Body of pancreas (tissue), 4 donors: Measurements from ENCODE around the gene SLC35F5. TPM values are rescaled to one million over a fixed set of nuclear protein-coding genes. Genes with fewer than 3 reads are reported as not detected.

ENCODE experiments used
- ATAC-seq: fragments of 150-250 bp; one replicate; pipeline ENCODE4 v1.9.1; 2016
- DNase-seq, 4 donors: peaks; one replicate each; pipeline ENCODE4 v3.0.0-alpha.2; 2019
- H3K27ac ChIP-seq, 4 donors: fragments of 200-600 bp; sonication (generic); 1 replicate in 3 of 4; 2 replicates in 1 of 4; pipeline versions ENCODE4 v1.5.1 to v1.6.1; 2016 to 2019; ENCODE audit warnings: mild to moderate bottlenecking in 1 of 4, mixed read lengths in 1 of 4, moderate library complexity in 1 of 4
- H3K27me3 ChIP-seq, 2 donors: fragments of 200-600 bp; sonication (generic); one replicate each; pipeline ENCODE4 v1.6.0; 2016; ENCODE audit warnings: mild to moderate bottlenecking in 1 of 2
- H3K36me3 ChIP-seq, 2 donors: fragments of 200-600 bp; sonication (generic); replicated peaks in 1 of 2; 2 replicates each; pipeline ENCODE4 v1.5.1; 2016; ENCODE audit warnings: low read depth in 2 of 2; ENCODE audit not compliant: insufficient read depth in 1 of 2
- H3K4me1 ChIP-seq: fragments of 200-600 bp; sonication (generic); one replicate; pipeline ENCODE4 v1.6.0; 2016
- H3K4me3 ChIP-seq, 2 donors: fragments of 200-600 bp; sonication (generic); 1 replicate in 1 of 2; 2 replicates in 1 of 2; pipeline ENCODE4 v1.5.1; 2016 to 2019
- H3K9me3 ChIP-seq, 3 donors: fragments of 200-600 bp; sonication (generic); 1 replicate in 2 of 3; 2 replicates in 1 of 3; pipeline ENCODE4 v1.5.1; 2016
- CTCF ChIP-seq, 7 experiments: fragments of 450-650 bp in 4 of 7; fragments of 200-600 bp in 3 of 7; sonication (generic) in 3 of 7; IDR thresholded peaks; one replicate each; pipeline ENCODE4 v1.5.1; 2016 to 2019; ENCODE audit warnings: antibody characterized with exemption in 7 of 7
- POLR2A ChIP-seq, 3 donors: fragments of 450-650 bp; IDR thresholded peaks; one replicate each; pipeline ENCODE4 v1.6.1; 2016; ENCODE audit warnings: antibody characterized with exemption in 3 of 3, mild to moderate bottlenecking in 2 of 3
- WGBS, 2 donors: methylation state at CpG; one replicate each; pipeline ENCODE4 v1.1.5; 2017; 5-methylcytosine and 5-hydroxymethylcytosine counted together
- intact Hi-C: fragments of 100-400 bp; cut with DNase I; formaldehyde crosslinking; loops from one replicate; pipeline ENCODE4 v1.15.1; 2023
- total RNA-seq, 2 donors: library from RNA; depleted of rRNA; stranded (reverse); fragments of >200 nt; gene quantifications; one replicate each; pipeline ENCODE4 v1.1.0, GENCODE V29; 2016

The SLC35F5 gene
- total RNA-seq, 2 donors from 2014 or later, result 50.8 to 104 TPM

- TF ChIP-seq CTCF (IDR thresholded peaks at IDR 0.05) (no peak), POLR2A (IDR thresholded peaks at IDR 0.05) (no peak)
- intact Hi-C loops, result no loop called here
- 57 to 64% methylated on average over 8 of the region's 8 CpGs for WGBS, 2 donors
- Histone ChIP-seq H3K36me3 (no peaks in the 10 kb centered on the region), H3K4me3 (no peak overlapping the region), H3K9me3 (no peaks in the 10 kb centered on the region), H3K4me1 (peaks cover 21% of the 10 kb centered on the region), H3K27me3 (no peaks in the 10 kb centered on the region), H3K27ac (no peak overlapping the region)
- no peak for ATAC-seq
- no peak for DNase-seq
Observed at GRCh38 chr2:113754160-113754559, 2.3 kb downstream of the SLC35F5 start.

- H3K4me1 ChIP-seq, result peaks cover 14% of the 10 kb centered on the region
- no peak for DNase-seq
- no peak for TF ChIP-seq POLR2A (IDR thresholded peaks at IDR 0.05)
- TF ChIP-seq CTCF (IDR thresholded peaks at IDR 0.05), result no peak
- no peaks in the 10 kb centered on the region for H3K9me3 ChIP-seq
- ATAC-seq, result no peak
- 94 to 96% methylated on average over 4 of the region's 4 CpGs for WGBS, 2 donors
- H3K4me3 ChIP-seq, result no peak overlapping the region
- no peak overlapping the region for H3K27ac ChIP-seq
- intact Hi-C loops, result no loop called here
- H3K27me3 ChIP-seq, result no peaks in the 10 kb centered on the region
- peaks cover 0 to 10% of the 10 kb centered on the region in 2 donors for H3K36me3 ChIP-seq
Observed at GRCh38 chr2:113750385-113750784, 6.1 kb downstream of the SLC35F5 start.

- DNase-seq, result no peak
- Histone ChIP-seq H3K27ac (no peak overlapping the region), H3K27me3 (no peaks in the 10 kb centered on the region), H3K36me3 (peaks cover 3 to 27% of the 10 kb centered on the region in 2 donors), H3K4me3 (no peak overlapping the region), H3K9me3 (no peaks in the 10 kb centered on the region), H3K4me1 (no peaks in the 10 kb centered on the region)
- intact Hi-C loops, result no loop called here
- no peak for ATAC-seq
- no peak for TF ChIP-seq CTCF (IDR thresholded peaks at IDR 0.05)
- TF ChIP-seq POLR2A (IDR thresholded peaks at IDR 0.05), result no peak
- WGBS, 2 donors, result 87 to 89% methylated on average over 1 of the region's 1 CpG
Observed at GRCh38 chr2:113741091-113741490, 15.4 kb downstream of the SLC35F5 start.

GRCh38 chr2:113739849-113740248 is 16.6 kb downstream of the SLC35F5 start:
- WGBS, 2 donors, result 78 to 83% methylated on average over 4 of the region's 4 CpGs
- Histone ChIP-seq H3K4me1 (no peaks in the 10 kb centered on the region), H3K27me3 (no peaks in the 10 kb centered on the region), H3K27ac (no peak overlapping the region), H3K9me3 (no peaks in the 10 kb centered on the region), H3K36me3 (peaks cover 3 to 27% of the 10 kb centered on the region in 2 donors), H3K4me3 (no peak overlapping the region)
- DNase-seq (no peak), ATAC-seq (no peak)
- intact Hi-C loops, result no loop called here
- no peak for TF ChIP-seq POLR2A (IDR thresholded peaks at IDR 0.05)
- no peak for TF ChIP-seq CTCF (IDR thresholded peaks at IDR 0.05)

- Histone ChIP-seq H3K9me3 (no peaks in the 10 kb centered on the region), H3K4me1 (no peaks in the 10 kb centered on the region), H3K4me3 (no peak overlapping the region), H3K27ac (no peak overlapping the region), H3K27me3 (no peaks in the 10 kb centered on the region), H3K36me3 (peaks cover 0 to 6% of the 10 kb centered on the region in 2 donors)
- no peak for TF ChIP-seq POLR2A (IDR thresholded peaks at IDR 0.05)
- no peak for TF ChIP-seq CTCF (IDR thresholded peaks at IDR 0.05)
- intact Hi-C loops, result no loop called here
- DNase-seq, result no peak
- 67 to 77% methylated on average over 1 of the region's 1 CpG for WGBS, 2 donors
- no peak for ATAC-seq
Observed at GRCh38 chr2:113734185-113734584, 22.3 kb downstream of the SLC35F5 start.
